ENCODE measurements around the gene ACAP2.

Gene ACAP2

DNA sequence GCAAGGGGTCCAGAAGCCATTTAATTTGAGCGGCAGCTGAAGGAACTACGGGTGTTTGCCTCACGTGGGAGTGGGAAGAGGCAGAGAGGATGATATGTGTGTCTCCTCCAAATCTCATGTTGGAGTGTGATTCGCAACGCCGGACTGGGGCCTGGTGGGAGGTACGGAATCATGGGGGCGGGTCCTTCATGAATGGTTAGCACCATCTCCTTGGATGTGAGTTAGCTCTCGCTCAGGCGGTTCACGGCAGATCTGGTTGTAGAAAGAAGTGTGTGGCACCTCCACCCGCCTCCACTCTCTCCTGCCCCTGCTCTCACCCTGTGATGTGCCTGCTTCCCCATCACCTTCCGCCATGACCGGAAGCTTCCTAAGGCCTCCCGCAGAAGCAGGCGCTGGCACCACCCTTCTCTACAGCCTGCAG lies 197.3 kb downstream of the ACAP2 start:
- TF ChIP-seq GATA3 (IDR thresholded peaks at IDR 0.05; ENCODE audit: low read depth, low read length), result no peak
- TF ChIP-seq GATA2 (IDR thresholded peaks at IDR 0.05; ENCODE audit: low read depth, low read length), result no peak

DNA sequence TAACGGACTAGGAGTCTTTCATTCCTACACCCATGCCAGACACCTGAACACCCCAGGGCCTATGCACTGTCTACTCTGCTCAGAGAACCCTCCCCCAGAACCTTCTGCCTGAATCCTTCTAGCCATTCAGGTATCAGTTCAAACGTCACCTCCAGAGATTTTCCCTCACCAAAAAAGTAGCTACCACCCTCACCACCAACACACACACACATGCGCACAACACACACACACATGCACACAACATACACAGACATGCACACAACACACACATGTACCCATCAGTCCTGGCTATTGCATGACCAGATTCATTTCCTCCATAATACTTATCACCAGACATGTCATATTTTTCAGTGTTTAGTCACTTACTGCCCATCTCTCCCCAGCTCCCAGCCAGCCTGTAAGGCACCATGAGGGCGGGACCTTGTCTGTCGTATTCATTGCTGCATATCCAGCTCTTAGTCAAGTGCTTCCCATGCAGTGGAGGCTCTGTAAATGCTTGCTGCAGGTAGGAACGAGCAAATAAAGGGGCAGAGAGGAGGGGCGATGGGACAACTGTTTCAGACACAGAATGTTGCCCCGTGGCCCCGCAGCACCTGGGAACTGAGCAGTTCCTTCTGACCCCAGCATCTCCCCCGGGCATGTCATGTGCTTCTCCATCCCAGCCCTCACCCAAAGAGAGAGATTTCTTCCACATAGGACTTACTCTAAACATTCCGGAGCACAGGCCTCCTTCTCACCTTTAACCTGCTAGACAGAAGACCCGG lies 201.0 kb downstream of the ACAP2 start:
- no peak for TF ChIP-seq GATA2 (IDR thresholded peaks at IDR 0.05; ENCODE audit: low read depth, low read length)
- TF ChIP-seq GATA3 (IDR thresholded peaks at IDR 0.05; ENCODE audit: low read depth, low read length), result no peak

DNA sequence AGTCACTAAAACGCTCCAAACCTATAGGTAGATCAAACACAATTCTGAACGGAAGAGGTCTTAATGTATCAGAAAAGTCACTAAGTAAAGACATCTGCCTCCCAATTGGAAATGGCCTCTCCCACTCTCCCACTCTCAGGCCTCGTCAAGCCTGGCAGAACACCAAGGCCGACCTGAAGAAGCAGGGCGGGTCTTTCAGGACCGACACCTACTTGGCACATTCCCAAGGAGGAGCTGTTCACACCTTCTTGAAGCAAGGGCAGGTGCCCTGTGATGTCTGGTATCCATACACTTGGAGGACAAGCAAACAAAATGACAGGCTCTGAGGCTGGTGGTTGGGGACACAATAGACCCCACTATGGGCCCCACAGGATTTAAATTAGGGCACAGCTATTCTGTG lies 201.9 kb downstream of the ACAP2 start:
- TF ChIP-seq GATA3 (IDR thresholded peaks at IDR 0.05; ENCODE audit: low read depth, low read length) (no peak), GATA2 (IDR thresholded peaks at IDR 0.05; ENCODE audit: low read depth, low read length) (no peak)

- no peak for TF ChIP-seq GATA3 (IDR thresholded peaks at IDR 0.05; ENCODE audit: low read depth, low read length)
- TF ChIP-seq GATA2 (IDR thresholded peaks at IDR 0.05; ENCODE audit: low read depth, low read length), result no peak
These were observed 202.6 kb downstream of the ACAP2 start for GRCh38 chr3:195240171-195240701.

- no peak for TF ChIP-seq GATA3 (IDR thresholded peaks at IDR 0.05; ENCODE audit: low read depth, low read length)
- no peak for TF ChIP-seq GATA2 (IDR thresholded peaks at IDR 0.05; ENCODE audit: low read depth, low read length)
These were observed 203.7 kb downstream of the ACAP2 start for GRCh38 chr3:195239121-195239520.

GRCh38 chr3:195238586-195239118 lies 204.2 kb downstream of the ACAP2 start:
- TF ChIP-seq GATA3 (IDR thresholded peaks at IDR 0.05; ENCODE audit: low read depth, low read length) (no peak), GATA2 (IDR thresholded peaks at IDR 0.05; ENCODE audit: low read depth, low read length) (no peak)

GRCh38 chr3:195238081-195238571 lies 204.7 kb downstream of the ACAP2 start:
- TF ChIP-seq GATA2 (IDR thresholded peaks at IDR 0.05; ENCODE audit: low read depth, low read length) (no peak), GATA3 (IDR thresholded peaks at IDR 0.05; ENCODE audit: low read depth, low read length) (no peak)

DNA sequence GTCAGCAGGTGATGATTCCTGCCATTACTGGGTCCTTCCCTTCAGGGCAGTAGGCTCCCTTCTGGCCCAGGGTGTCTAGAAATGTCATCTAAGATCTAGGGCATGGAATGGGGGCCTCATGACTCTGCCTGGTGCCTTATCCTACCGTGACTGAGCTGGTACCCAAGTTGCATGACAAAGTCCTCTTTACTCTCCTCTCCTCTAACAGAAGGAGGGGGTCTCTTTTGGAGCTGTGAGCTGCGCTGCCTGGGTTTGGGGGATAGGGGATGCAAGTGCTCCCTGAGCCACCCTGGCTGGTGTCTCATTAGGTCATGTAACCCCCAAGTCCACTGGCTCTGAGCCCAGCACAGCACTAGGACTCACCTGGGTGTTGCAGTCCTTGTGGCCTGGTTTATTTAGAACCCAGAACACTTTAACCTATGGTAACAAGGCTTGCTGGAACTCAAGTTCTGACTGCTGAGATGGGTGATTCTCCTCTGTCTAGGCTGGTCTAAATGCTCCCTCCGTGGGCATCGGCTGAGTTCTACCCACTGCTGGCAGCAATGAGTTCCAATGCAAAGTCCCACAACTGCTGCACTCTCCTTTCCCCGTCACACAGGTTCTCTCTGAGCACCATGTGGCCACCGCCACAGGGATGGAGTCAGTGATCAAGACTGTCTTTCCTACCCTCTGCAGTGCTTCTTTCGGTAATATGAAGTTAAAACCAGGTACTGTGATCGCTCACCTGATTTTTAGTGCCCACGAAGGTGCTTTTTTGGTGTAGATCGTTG lies 205.8 kb downstream of the ACAP2 start:
- TF ChIP-seq GATA3 (IDR thresholded peaks at IDR 0.05; ENCODE audit: low read depth, low read length) (no peak), GATA2 (IDR thresholded peaks at IDR 0.05; ENCODE audit: low read depth, low read length) (no peak)

GRCh38 chr3:195236076-195236798 lies 206.6 kb downstream of the ACAP2 start:
- TF ChIP-seq GATA3 (IDR thresholded peaks at IDR 0.05; ENCODE audit: low read depth, low read length) (no peak), GATA2 (IDR thresholded peaks at IDR 0.05; ENCODE audit: low read depth, low read length) (no peak)

GRCh38 chr3:195230244-195230643 lies 212.6 kb downstream of the ACAP2 start:
- no peak for TF ChIP-seq GATA3 (IDR thresholded peaks at IDR 0.05; ENCODE audit: low read depth, low read length)
- TF ChIP-seq GATA2 (IDR thresholded peaks at IDR 0.05; ENCODE audit: low read depth, low read length), result no peak

- TF ChIP-seq GATA2 (IDR thresholded peaks at IDR 0.05; ENCODE audit: low read depth, low read length), result no peak
- no peak for TF ChIP-seq GATA3 (IDR thresholded peaks at IDR 0.05; ENCODE audit: low read depth, low read length)
These were observed 214.9 kb downstream of the ACAP2 start for GRCh38 chr3:195227871-195228270.

GRCh38 chr3:195226900-195227447 lies 215.8 kb downstream of the ACAP2 start:
- TF ChIP-seq GATA2 (IDR thresholded peaks at IDR 0.05; ENCODE audit: low read depth, low read length) (no peak), GATA3 (IDR thresholded peaks at IDR 0.05; ENCODE audit: low read depth, low read length) (no peak)

DNA sequence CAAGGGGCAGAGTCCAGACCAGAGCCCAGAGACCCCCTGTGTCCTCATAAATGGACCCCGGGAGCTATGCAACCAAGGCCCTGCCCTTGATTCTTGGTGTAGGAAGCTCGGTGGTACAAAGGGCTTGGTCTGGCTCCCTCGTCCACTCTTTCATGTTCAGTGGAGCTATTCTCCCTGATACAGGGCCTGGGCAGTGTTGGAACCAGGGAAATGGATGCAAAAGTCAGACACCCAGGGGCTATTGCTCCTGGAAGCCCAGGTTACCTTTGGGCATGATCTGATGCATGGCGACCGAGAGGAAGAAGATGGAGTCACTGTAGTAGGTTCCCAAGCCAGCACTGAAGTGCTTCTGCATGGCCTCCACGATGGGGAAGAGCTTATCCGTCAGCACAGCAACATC lies 216.4 kb downstream of the ACAP2 start:
- TF ChIP-seq GATA2 (IDR thresholded peaks at IDR 0.05; ENCODE audit: low read depth, low read length), result no peak
- no peak for TF ChIP-seq GATA3 (IDR thresholded peaks at IDR 0.05; ENCODE audit: low read depth, low read length)

Measured in SH-SY5Y (cell line).